Esophagus muscularis mucosa (tissue), 4 donors: ENCODE results near the gene CDC42EP4.

Source experiments
- EP300 ChIP-seq: sonication (generic); formaldehyde crosslinking; IDR thresholded peaks from one replicate; pipeline ENCODE4 v1.6.1; 2017; ENCODE audit warnings: antibody characterized with exemption
- POLR2A ChIP-seq: fragments of 450-650 bp; IDR thresholded peaks from one replicate; pipeline ENCODE4 v1.6.1; 2017; ENCODE audit warnings: antibody characterized with exemption, moderate library complexity, mild to moderate bottlenecking, low read depth
- TF ChIP-seq, protein P1 (sequence below), 3 experiments: fragments of 200-600 bp in 2 of 3; fragments of 450-650 bp in 1 of 3; sonication (generic) in 2 of 3; IDR thresholded peaks; one replicate each; pipeline ENCODE4 v1.5.1; 2017 to 2019; ENCODE audit warnings: antibody characterized with exemption in 3 of 3, mild to moderate bottlenecking in 2 of 3, moderate library complexity in 1 of 3

DNA sequence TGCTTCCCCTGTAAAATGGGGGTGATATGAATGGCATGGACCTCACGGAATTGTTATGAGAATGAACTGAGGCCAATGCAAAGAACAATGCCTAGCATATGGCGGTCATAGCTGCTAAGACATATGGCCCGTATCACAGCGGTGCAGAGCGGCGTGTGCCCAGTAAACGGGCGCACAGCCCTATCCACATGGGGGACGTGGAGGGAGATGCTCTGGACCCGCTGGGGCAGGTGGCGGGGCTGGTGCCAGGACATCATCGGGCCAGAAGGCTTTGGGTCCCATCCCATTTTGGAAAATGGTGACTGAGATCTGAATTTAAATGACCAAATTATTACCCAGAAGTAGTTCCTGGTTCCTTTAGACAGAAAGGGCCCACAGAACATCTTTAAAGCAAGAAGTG is 31.6 kb downstream of the CDC42EP4 start:
- TF ChIP-seq, protein P1, sequence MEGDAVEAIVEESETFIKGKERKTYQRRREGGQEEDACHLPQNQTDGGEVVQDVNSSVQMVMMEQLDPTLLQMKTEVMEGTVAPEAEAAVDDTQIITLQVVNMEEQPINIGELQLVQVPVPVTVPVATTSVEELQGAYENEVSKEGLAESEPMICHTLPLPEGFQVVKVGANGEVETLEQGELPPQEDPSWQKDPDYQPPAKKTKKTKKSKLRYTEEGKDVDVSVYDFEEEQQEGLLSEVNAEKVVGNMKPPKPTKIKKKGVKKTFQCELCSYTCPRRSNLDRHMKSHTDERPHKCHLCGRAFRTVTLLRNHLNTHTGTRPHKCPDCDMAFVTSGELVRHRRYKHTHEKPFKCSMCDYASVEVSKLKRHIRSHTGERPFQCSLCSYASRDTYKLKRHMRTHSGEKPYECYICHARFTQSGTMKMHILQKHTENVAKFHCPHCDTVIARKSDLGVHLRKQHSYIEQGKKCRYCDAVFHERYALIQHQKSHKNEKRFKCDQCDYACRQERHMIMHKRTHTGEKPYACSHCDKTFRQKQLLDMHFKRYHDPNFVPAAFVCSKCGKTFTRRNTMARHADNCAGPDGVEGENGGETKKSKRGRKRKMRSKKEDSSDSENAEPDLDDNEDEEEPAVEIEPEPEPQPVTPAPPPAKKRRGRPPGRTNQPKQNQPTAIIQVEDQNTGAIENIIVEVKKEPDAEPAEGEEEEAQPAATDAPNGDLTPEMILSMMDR (IDR thresholded peaks at IDR 0.05) = no peak
- no peak for TF ChIP-seq POLR2A
- TF ChIP-seq EP300 = no peak
